DMS79 treated with DMSO at 0.1 percent for 48 hours (cell line): ENCODE measurements around the gene ZNF22.

Source experiments
- DNase-seq: peaks from one replicate; lab custom pipeline; 2025; lab: John Stamatoyannopoulos, UW

Gene ZNF22

DNA sequence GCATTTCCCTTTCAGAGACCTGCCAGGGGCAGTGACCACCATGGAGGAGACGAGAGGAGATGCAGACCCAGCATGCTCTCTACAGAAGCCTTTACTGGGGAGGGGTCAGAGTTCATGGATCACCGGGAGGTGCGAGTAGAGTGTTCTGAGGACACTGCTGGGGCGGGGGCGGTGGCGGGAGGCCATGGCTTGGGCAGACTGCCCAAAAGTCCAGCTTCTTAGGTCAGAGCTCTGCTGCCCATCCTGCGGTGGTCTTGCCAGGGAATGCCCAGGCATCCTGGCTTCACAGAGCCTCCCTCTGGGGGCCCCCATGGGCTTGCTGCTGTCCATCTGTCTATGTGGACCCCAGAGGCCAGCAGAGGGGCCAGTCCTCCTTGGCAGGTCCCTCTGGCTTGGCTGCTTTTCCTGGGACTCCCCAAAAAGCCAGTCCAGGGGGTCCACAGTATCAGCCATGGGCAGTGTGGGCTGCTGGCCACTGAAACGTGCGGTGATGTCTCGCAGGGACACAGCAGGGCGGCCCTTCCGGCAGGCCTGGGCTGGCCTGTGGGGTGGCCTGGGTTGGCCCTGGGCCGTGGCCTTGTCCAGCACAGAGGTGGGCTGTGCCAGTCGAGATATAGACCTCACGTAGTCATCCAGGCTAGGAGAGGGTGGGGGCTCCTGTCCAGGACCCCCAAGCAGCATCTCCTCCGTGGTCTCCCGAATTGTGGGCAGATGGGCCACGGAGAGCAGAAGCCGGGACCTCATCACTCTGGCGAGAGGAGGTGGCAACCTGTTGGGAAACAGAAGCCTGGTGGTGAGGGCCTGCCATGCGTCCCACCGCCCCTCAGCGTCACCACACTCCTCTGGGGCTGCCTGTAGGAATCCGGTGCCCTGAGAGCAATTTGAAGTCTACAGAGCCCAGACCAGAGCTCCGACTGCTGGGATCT is 23.2 kb upstream of the ZNF22 start:
- DNase-seq, result no peak

DNA sequence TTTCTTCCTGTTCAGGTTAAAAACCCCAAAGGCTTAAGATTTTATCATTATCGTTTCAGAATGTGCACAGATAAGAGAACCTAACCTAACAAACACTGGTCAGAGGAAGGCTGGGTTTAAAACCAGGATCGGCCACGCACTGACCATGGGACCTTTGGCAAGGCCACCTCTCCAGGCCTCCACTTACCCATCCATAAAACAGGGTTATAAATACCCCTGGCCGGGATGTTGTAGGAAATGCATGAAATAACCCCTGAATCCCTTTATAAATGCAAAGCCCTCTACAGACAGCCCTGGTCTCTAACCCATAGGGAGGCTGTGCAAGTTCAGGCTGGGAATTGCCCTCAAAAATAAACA is 22.5 kb upstream of the ZNF22 start:
- DNase-seq, result no peak

DNA sequence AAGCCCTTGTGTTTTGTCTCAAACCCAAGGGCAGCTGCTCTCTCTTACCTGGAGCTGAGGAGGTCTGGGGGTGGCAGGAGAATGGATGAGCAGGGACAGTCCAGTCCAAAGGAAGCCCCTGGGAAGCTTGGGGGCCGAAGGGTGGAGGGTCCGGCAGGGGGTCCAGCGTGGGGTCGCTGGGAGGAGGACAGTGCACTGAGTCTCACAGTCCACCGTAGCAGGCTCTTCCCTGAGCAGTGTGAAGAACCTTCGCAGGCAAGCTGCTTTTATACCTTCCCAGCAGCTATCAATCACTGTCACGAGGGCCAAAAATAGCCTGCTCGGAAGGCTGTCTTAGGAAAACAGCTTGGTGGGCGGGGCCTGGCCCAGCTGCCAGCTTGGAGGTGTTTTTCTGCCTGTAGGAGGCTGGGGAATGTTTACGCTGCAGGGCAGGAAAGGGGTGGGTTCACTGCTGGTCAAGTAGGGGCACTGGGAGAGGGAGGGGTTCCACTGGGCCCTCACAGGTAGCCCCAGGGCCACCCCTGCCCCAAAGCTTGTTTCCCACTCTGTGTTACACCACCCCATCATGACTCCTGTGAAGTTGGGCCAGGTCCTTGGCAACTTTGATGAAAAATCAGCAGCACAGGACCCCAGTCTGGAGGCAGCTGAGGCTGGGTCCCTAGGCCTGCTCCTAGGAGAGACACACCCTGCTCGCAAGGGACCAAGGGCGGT is 22.0 kb upstream of the ZNF22 start, which contains the start of gene DEPP1:
DEPP1 (minus strand) TSS at position 240 of the 711 bp plus-strand sequence. CDS start 779 bp downstream, outside the sequence.
- peak; percentile 66 for DNase-seq

DNA sequence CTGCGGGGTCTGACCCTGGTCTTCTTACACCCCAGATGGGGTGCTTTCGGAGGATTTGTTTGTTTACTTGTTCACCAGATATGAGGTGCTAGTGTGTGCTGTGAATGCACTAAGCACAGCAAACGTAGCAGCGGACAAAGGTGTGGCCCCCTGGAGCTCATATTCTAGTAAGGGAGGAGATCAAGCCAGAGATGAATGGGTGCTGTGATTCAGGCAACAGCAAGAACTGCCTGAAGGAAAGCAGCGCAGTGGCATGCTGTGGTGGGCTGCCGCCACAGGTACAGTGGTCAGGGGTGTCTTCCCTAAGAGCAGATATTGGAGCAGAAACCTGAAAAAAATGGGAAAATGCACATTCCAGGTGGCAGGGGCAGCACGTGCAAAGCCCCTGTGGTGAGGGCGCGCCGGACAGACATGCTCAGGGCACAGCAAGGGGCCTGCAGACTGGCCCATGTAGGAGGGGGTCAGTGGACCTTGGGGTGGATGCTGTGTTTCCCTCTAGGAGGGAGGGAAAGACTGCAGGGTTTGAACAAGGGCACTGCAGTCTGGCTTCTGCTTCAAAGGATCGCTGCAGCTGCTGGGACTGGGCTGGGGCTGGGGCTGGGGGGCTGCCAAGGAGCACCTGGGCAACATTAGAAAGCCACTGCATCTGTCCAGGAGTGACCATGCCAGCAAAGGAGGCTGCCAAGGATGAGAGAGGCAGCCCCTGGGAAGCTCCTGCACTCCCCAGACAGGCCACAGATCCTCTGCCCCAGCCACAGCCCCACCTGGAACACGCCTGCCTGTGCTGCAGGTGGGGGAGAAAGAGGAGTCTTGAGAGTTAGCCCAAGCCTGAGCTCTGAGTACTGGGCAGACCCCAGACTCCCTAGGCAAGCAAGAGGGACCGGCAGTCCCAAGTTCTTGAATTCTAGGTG is 21.2 kb upstream of the ZNF22 start:
- DNase-seq, result no peak

DNA sequence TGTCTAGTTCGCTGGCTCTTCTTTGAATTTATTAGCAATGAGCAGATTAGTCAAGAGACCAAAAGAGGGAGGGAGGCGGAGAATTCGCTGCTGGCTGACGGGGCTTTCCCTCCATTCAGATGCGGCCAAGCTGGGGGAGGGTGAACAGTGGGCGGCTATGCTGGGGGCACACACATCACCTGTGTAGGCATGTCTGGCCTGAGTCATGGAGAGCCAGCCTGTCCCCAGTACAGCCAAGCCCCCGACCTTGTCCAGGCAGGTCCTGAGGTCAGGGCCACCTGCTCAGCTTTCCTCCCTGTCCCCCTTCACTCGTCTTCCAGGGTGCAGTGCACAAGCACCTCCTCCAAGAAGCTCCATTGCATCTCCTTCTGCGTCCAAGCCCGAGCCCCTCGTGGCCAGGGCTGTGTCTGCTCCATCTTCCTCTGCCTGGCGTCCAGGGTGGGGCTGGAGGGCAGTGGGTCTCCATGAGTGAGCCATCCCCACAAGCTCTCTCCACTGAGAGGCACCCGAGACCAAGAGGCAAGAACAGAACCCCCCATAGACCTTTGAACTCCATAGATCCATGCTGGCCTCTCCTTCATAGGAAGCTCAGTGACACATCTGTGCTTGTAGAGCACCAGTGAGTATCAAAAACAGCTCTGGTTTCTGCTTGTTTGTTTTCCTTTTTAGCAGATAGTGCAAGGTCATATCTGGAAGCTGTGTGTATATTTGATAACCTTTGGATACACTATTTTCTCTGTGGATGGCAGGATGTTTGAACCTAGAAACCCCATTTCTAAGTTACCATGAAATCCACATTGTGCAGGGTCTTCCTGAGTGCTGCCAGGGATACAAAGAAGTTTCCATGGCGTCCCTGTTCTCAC is 20.2 kb upstream of the ZNF22 start:
- DNase-seq, result no peak

DNA sequence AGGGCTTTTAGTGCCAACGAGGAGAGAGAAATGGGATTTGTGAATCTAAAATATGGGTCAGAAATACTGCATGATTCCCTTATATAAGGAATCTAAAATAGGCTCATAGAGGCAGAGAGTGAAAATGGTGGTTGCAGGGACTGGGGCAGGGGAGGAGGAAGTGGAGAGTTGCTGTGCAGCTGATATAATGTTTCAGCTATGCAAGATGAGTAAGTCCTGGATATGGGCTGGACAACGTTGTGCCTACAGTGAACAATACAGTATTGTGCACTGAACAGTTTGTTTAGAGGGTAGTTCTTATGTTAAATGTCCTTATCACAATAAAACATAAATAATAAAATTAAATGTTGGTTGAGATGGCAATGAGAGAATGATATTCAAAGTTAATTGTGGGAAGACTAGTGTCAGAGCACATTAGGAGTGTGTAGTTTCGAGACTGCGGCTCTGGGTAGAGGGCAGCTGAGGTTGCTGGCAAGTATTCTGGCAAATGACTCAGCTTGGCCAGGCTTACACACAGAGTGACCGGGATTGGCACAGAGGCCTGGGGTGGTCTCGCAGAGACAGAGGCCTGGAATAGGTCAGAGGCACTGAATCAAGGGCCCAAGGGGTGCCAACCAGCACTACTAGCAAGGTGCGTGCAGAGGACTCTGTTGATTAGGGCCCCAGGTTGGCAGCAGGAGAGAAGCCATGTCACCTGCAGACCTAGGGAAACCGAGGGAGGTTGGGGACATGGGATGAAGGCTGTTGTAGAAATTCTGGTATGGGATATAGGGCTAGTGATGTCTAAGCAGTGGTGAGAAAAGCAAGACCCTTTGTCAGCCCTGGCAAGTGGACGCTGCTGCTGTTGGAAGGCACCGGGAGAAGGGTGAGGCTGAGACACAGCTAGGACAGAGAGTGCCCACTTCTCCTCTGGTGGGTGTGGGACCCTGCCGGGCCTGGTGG is 19.3 kb upstream of the ZNF22 start:
- no peak for DNase-seq

DNA sequence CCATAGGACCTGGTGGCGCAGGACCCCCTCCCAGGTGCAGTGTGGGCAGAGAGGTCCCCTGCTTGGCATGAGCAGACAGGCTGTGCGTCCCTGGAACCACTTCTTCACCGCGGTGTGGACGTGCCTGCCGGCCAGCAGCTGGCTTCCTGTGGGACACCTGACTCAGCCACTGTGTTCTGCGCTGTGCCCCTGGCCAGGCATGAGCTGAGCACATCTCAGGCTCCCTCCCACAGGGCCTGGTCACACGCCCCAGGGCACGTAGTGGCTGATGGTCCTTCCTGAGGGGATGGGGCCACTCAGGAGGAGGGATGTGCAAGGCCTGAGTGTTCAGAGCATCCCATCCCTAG is 18.6 kb upstream of the ZNF22 start:
- DNase-seq, result no peak

DNA sequence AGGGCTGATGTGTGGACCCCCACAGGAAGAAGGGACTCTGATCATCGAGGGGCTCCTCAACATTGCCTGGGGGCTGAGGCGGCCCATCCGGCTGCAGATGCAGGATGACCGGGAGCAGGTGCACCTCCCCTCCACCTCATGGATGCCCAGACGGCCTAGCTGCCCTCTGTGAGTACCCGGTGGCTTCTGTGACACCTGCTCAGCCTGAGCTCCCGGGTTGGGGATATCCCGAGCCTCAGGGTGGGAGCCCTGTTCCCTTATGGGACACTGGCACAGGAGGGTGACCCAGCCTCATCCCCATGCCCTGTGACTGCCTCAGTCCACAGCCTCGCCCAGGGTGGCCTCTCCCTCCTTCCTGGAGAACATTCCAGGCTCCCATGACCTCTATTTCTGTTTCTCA is 18.2 kb upstream of the ZNF22 start:
- no peak for DNase-seq

DNA sequence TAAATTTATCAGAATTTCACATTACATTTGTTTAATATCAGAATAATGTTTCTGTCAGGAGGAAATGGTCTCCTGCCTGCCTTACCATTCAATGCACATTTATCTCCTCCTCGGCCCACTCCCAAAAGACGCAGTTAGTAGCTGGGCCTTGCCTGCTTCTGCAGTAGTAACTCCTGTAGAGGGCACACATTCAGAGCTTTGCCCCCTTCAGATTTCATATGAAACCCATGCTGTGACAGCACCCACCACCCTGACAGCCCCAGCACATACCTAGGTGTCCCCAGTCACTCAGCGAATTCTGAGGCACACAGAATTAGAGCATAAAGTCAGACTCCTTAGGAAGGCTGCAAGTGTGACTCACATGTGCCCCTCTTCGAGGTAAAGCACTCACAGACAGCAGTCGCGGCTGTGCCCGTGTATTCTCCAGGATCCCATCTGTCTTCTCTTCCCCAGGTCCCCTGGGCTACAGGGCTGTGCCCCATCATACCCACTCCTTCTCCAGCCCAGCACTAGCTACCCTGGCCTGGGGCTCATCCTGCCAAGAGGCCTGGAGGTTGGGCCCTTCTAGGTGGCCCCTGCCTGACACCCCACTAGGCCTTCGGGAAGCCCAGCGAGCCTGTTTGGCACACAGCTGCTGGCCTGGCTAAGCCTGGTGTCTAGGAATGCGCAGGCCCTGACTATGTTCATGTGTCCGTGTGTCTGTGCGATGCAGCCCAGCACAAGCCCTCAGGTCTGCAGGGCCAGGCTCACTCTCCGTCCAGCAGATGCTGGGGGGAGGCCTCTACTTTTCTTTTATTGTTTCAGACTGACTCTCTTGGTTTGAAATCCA is 17.4 kb upstream of the ZNF22 start:
- no peak for DNase-seq

DNA sequence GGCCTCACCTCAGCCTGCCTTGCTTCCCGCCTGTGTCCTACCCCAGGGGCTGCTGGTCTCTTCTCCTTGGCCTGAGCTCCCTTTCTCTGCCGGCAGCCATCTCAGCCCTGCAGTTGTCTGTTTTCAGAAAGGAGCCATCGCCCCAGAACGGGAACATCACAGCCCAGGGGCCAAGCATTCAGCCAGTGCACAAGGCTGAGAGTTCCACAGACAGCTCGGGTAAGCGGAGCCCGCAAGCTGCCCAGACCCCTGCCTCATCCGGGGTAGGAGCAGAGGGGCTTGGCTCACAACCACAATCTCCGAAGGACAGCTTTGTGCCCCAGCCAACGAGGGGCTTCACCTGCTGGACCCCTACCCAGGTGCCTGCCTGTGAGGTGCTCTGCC is 16.8 kb upstream of the ZNF22 start:
- DNase-seq, result no peak

DNA sequence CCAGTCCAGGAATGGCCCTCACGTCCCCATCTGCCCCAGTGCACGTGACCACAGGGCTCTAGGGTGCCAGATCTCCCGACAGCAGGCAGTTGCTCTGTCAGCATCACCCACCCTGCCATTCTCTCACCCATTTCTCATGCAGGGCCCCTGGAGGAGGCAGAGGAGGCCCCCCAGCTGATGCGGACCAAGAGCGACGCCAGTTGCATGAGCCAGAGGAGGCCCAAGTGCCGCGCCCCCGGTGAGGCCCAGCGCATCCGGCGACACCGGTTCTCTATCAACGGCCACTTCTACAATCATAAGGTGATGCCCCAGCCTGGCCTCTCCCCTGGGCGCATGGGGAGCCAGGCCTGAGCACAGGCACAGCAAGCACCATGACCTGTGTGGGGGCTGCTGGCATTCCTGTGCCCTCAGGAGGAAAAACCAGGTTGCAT is 16.0 kb upstream of the ZNF22 start:
- no peak for DNase-seq

DNA sequence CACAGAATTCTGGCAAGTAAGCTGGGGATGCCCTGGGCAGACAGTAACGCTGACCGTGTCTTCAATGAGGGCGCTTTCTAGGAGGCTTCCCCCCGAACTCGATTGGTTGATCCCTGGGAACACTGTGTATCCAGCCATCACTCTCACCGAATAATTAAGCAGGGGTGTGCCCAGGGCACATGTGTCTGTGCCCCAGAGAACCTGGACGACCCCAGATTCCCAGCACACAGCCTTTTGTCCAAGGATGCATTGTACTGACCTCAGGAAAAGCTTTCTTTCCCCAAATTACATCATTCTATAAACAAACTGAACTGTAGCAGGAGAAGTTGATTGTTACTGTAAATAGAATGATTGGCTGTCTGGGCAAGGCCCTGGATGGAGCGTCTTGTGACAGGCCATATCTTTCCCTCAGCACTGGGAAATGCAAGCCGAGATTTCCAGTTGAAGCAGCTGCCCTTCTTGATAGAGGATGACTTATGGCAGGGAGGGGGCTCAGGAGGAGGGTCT is 15.5 kb upstream of the ZNF22 start:
- no peak for DNase-seq

DNA sequence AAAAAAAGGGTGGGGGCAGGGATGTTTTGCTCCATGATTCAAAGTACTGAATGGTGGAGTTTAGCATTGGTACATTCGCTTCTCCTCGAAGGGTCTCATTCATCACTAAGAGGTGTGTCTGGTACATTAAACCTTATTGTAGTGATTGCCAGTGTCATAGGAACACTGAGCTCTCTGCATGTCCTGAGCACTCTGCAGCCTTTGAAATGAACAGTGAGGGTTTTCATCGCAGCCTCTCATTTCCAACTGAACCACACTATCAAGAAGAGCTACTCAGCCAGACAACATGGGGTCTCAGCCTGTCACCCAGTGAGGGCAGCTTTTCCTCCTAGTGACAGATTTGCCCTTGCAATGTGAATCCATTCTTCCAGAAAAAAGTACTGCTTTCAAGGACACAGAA is 14.5 kb upstream of the ZNF22 start:
- no peak for DNase-seq

DNA sequence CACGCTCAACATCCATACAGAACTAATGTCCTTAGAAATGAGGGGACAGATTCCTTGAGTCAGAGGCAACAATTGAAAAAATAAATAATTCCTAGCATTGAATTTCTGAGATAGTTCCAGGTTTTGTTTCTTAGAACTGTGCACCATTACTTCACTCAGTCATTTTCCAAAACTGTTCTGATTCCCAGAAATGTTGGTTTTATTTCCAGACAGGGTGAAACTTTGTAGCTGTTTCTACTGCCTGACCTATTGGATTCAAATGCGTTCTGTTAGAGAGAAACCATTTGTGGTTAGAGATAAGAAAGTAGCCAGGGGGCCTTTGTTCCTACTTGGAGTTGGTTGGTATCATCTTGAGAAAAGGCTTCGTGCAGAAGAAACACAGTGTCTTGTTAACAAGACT is 14.1 kb upstream of the ZNF22 start:
- no peak for DNase-seq

DNA sequence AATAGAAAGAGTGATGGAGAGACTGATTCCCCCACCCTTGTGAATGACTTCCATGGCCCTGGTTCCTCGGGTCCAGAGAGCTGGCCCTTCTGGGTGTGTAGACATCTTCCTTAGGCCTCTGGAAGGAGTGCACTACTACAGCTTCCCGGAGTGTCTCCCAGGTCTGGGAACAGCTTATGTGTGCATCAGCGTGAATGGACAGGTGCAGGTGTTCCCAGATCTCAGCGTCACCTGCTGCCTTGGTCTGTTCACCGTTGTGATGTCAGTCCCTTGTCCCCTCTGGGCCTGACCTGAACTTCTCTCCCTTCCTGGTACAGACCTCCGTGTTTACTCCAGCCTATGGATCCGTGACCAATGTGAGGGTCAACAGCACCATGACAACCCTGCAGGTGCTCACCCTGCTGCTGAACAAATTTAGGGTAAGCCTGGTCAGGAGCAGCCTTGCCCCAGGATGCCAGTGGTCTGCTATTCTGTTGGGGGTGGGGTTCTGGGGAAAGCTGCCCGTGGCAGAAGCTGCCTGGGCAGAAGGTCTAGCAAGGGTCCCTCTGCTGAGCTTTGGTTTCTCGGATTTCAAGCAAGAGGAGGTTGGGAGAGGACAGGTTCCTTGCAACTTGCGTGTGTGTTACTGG is 11.7 kb upstream of the ZNF22 start:
- DNase-seq, result no peak

DNA sequence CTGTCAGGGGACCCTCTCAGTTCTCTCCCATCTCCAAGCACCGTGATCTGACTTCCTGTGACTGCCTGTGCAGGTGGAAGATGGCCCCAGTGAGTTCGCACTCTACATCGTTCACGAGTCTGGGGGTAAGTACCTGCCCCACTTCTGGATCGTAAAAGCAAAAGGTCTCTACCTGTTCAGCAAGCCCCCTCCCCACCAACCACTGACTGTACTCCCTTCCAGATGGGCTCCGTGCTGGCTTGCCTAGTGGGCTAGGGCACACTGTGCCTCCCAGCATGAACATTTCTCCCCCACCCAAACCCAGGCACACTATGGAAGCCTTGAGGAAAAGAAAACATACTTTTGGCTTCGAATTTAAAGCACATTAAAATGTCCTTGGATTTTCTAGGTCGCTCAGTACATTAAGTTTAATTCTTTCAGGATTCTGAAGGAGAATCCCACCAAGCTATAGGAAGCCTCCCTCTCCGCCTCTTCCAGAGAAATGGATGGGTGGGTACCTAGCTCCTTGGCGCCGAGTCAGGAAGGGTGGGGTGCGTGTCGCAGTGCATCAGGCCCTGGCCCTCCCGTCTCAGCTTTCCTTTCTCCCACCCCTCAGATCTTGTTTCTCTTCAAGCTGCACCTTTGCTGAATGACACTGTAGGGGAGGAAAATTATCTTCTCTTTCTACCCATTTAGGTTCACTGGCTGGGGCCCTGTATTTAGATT is 11.0 kb upstream of the ZNF22 start:
- DNase-seq, result no peak

DNA sequence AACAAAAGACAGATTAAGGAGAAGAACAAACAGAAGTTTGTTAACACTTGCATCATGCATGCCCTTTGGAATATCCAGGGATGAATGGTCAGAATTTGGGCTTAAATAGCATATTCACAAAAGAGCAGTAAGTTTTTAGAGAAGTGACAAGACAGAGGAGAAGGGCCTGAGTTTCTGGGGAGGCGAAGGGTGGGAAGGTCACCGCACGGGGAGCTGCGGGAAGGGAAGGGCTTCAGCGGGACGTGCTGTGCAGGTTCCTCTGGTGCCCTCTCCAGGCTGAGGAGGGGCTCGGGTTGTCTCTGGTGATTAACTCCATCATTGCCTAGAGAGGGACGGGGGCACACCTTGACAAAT is 10.4 kb upstream of the ZNF22 start:
- DNase-seq, result no peak

DNA sequence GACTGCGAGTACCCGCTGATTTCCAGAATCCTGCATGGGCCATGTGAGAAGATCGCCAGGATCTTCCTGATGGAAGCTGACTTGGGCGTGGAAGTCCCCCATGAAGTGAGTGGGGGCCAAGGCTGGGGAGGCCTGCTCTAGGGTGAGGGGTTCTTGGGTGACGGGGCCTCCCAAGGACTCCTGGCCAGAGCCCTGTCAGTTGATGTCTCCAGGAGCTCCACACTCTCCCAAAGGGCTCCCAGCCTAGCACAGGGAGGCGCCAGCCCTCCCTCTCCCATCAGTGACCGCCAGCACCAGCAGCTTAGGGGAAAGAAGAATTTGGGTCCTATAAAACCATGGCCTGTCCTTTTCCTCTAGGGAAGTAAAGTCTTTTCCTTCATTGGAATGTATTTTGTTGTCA is 9.8 kb upstream of the ZNF22 start:
- DNase-seq, result no peak
